ENCODE measurements around the gene SEMA6B.

- TF ChIP-seq CTCF (IDR thresholded peaks at IDR 0.05; ENCODE audit: low read depth, low read length, poor library complexity, severe bottlenecking) (peak; percentile 45), EZH2phosphoT487 (IDR thresholded peaks at IDR 0.05; ENCODE audit: borderline replicate concordance, low read length) (no peak)
Measured at GRCh38 chr19:4580021-4580901, 20.8 kb upstream of the SEMA6B start.

All from DOHH2 (cell line).